HEK293T (cell line): Measurements from ENCODE around the gene LRP11.

Experiments used
- ARNT ChIP-seq: fragments of 450-650 bp; IDR thresholded peaks from 2 replicates; pipeline ENCODE4 v1.6.1; 2017; ENCODE audit warnings: mild to moderate bottlenecking
- BHLHE40 ChIP-seq: fragments of 450-650 bp; IDR thresholded peaks from 2 replicates; pipeline ENCODE4 v1.6.1; 2016; ENCODE audit warnings: mild to moderate bottlenecking, moderate library complexity, borderline replicate concordance
- ELF4 ChIP-seq: fragments of 450-650 bp; IDR thresholded peaks from 2 replicates; pipeline ENCODE4 v1.6.1; 2017; ENCODE audit warnings: antibody characterized with exemption
- FOXA1 ChIP-seq: fragments of 450-650 bp; IDR thresholded peaks from 2 replicates; pipeline ENCODE4 v1.6.1; 2016; ENCODE audit warnings: mild to moderate bottlenecking
- FOXK2 ChIP-seq: fragments of 450-650 bp; IDR thresholded peaks from 2 replicates; pipeline ENCODE4 v1.6.1; 2016; ENCODE audit warnings: mild to moderate bottlenecking
- FOXM1 ChIP-seq: fragments of 450-650 bp; IDR thresholded peaks from 2 replicates; pipeline ENCODE4 v1.6.1; 2017; ENCODE audit warnings: mild to moderate bottlenecking, borderline replicate concordance
- HDGF ChIP-seq: fragments of 450-650 bp; IDR thresholded peaks from 2 replicates; pipeline ENCODE4 v1.6.1; 2017; ENCODE audit warnings: antibody characterized with exemption, borderline replicate concordance
- L3MBTL2 ChIP-seq: fragments of 450-650 bp; conservative IDR thresholded peaks from 2 replicates; pipeline ENCODE4 v1.6.1; 2016; ENCODE audit warnings: mild to moderate bottlenecking
- NFRKB ChIP-seq: fragments of 450-650 bp; IDR thresholded peaks from 2 replicates; pipeline ENCODE4 v1.6.1; 2016; ENCODE audit warnings: mild to moderate bottlenecking, moderate library complexity
- SP1 ChIP-seq: fragments of 450-650 bp; IDR thresholded peaks from 2 replicates; pipeline ENCODE4 v1.6.1; 2017
- SUZ12 ChIP-seq: fragments of 450-650 bp; IDR thresholded peaks from 2 replicates; pipeline ENCODE4 v1.6.1; 2016; ENCODE audit warnings: mild to moderate bottlenecking
- TARDBP ChIP-seq: fragments of 450-650 bp; IDR thresholded peaks from 2 replicates; pipeline ENCODE4 v1.6.1; 2016
- TF ChIP-seq, protein P1 (sequence below): fragments of 450-650 bp; IDR thresholded peaks from 2 replicates; pipeline ENCODE4 v1.6.1; 2016

DNA sequence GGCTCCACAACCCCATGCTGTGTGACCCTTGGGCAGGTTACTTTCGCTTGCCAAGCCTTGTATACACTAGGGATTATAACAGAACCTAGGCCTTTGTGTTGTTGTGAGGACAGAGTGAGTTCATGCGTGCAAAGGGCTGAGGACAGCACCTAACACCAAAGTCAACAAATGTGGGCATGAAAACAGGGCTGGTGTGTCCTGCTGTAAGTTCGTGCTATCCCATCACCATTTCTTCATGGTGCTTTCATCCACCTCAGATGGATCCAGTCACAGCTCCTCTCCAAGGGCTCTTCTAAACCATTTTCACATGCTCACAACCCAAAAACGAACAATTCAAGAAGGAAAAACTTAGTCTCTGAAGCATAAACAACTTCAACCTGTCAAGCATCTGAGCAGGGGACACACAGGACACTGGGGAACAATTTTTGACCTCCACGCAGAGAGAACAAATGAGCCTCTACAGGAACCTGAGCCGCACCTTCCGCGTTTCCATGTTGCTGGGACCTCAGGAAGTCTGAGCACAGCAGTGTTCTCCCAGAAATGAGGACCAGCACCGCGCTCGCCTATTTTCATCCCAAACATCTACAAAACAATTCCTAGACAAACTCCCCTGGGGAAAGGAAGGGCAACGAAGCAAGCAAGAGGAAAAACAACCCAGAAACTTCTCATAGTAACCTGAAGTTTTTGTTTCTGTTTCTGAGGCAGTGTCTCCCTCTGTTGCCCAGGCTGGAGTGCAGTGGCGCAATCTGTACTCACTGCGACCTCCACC is 3.1 kb downstream of the LRP11 start:
- TF ChIP-seq NFRKB: no peak
- TF ChIP-seq BHLHE40: no peak
- TF ChIP-seq TARDBP: no peak
- TF ChIP-seq SP1: no peak
- TF ChIP-seq L3MBTL2: no peak
- TF ChIP-seq FOXM1: no peak
- TF ChIP-seq ARNT: no peak
- TF ChIP-seq SUZ12: no peak
- no peak for TF ChIP-seq FOXK2
- TF ChIP-seq, protein P1, sequence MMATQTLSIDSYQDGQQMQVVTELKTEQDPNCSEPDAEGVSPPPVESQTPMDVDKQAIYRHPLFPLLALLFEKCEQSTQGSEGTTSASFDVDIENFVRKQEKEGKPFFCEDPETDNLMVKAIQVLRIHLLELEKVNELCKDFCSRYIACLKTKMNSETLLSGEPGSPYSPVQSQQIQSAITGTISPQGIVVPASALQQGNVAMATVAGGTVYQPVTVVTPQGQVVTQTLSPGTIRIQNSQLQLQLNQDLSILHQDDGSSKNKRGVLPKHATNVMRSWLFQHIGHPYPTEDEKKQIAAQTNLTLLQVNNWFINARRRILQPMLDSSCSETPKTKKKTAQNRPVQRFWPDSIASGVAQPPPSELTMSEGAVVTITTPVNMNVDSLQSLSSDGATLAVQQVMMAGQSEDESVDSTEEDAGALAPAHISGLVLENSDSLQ: no peak
- no peak for TF ChIP-seq FOXA1
- TF ChIP-seq ELF4: no peak
- TF ChIP-seq HDGF: no peak
